Heart left ventricle (tissue), 16 donors: ENCODE data around the gene USP12. TPM values are rescaled to one million over a fixed set of nuclear protein-coding genes. Genes with fewer than 3 reads are reported as not detected.

Source experiments
- ATAC-seq, 4 donors: fragments of 200-7000 bp; cut with Tn5 transposase; one replicate each; pipeline ENCODE4 v1.9.1; 2020 to 2022; ENCODE audit warnings: moderate library complexity in 4 of 4, mild to moderate bottlenecking in 3 of 4, moderate number of reproducible peaks in 1 of 4
- DNase-seq, 5 donors: peaks; one replicate each; pipeline ENCODE4 v3.0.0-alpha.2; 2020
- H3K27ac ChIP-seq, 12 donors: fragments of 200-600 bp; sonication (generic) in 4 of 12; one replicate each; pipeline versions ENCODE4 v1.5.0 to v1.8.0; 2016 to 2022; ENCODE audit warnings: mild to moderate bottlenecking in 2 of 12
- H3K27me3 ChIP-seq, 9 donors: fragments of 200-600 bp; sonication (generic) in 2 of 9; one replicate each; pipeline versions ENCODE4 v1.5.1 to v1.8.0; 2016 to 2022; ENCODE audit warnings: mild to moderate bottlenecking in 3 of 9
- H3K36me3 ChIP-seq, 9 donors: fragments of 200-600 bp; sonication (generic) in 2 of 9; one replicate each; pipeline versions ENCODE4 v1.5.0 to v1.8.0; 2018 to 2022; ENCODE audit warnings: mild to moderate bottlenecking in 2 of 9
- H3K4me1 ChIP-seq, 12 donors: fragments of 200-600 bp; sonication (generic) in 4 of 12; one replicate each; pipeline versions ENCODE4 v1.5.0 to v1.8.0; 2016 to 2022; ENCODE audit warnings: mild to moderate bottlenecking in 3 of 12
- H3K4me3 ChIP-seq, 12 donors: fragments of 200-600 bp; sonication (generic) in 4 of 12; one replicate each; pipeline versions ENCODE4 v1.5.0 to v1.8.0; 2017 to 2022; ENCODE audit warnings: mild to moderate bottlenecking in 9 of 12, moderate library complexity in 4 of 12
- H3K9me3 ChIP-seq, 12 donors: fragments of 200-600 bp; sonication (generic) in 4 of 12; one replicate each; pipeline versions ENCODE4 v1.5.0 to v1.8.0; 2016 to 2022; ENCODE audit warnings: mild to moderate bottlenecking in 1 of 12
- CTCF ChIP-seq, 12 donors: fragments of 200-600 bp; sonication (generic) in 4 of 12; IDR thresholded peaks; one replicate each; pipeline versions ENCODE4 v1.5.0 to v1.8.0; 2018 to 2022; ENCODE audit warnings: antibody characterized with exemption in 12 of 12, mild to moderate bottlenecking in 5 of 12
- POLR2A ChIP-seq, 2 donors: fragments of 450-650 bp; IDR thresholded peaks; one replicate each; pipeline ENCODE4 v1.6.1; 2017; ENCODE audit warnings: antibody characterized with exemption in 2 of 2, mild to moderate bottlenecking in 2 of 2, moderate library complexity in 2 of 2
- WGBS, 4 donors: extraction: QIAGEN DNeasy Blood & Tissue Kit in 2 of 4; methylation state at CpG; one replicate each; pipeline versions ENCODE4 v1.1.5 to v1.1.7; 2013 to 2018; 5-methylcytosine and 5-hydroxymethylcytosine counted together
- intact Hi-C, 10 donors: fragments of 100-400 bp; cut with DNase I; formaldehyde crosslinking; loops; one replicate each; pipeline versions ENCODE4 v1.11.1 to v1.14.2; 2022
- polyA plus RNA-seq, 2 donors: library from polyadenylated mRNA; stranded (reverse); fragments of 200-250 nt; gene quantifications; one replicate each; pipeline ENCODE4 v1.2.3, GENCODE V29; 2013
- total RNA-seq, 9 donors: library from RNA; depleted of rRNA in 2 of 9; stranded (reverse); fragments of >200 nt in 2 of 9; fragmentation: NEBNext Ultra II Directional in 3 of 9; extraction: Animal tissue kit (Norgen Biotek cat#: 25700) in 3 of 9; gene quantifications; one replicate each; pipeline versions ENCODE4 v1.1.0 to v1.2.4, GENCODE V29; 2016 to 2023
- donor health status: ischemic (EF 13 %, LVEDD 7.1; RV severe dilation, severe dysfunction).
- donor health status: healthy with polysubstance abuse.
- donor health status: DM: no; HTN: yes; CAD: no.
- donor health status: DM: no; HTN: no; CAD: no.
- donor health status: ischemic (EF 25% LVEDD 6.9; RV normal size, moderate dysfunction).
- donor health status: ischemic (EF 25% LVEDD 5.7; RV mildly dilated, moderate dysfunction).
- donor health status: healthy.
- donor health status: DM: yes; HTN: yes; CAD: no.
- donor health status: ischemic (EF 35%, LVEDD 5.7; RV mildly dilated, moderate dysfunction).
- donor health status: nonischemic (EF 11% LVEDD 7.7; RV severe dilation, severe dysfunction).
- donor health status: DM: yes; HTN: yes; CAD: no.
- donor health status: PGD.
- donor health status: ischemic (EF 29% LVEDD 5.4; RV normal size, mild dysfunction).
- donor health status: nonischemic (EF 23%, LVEDD 6.1; RV moderate dilation, normal function).

The USP12 gene
- total and polyA plus RNA-seq, 11 donors: 5.1 to 35.4 (median 20.8) TPM

GRCh38 chr13:27016875-27017274 is 154.7 kb downstream of the USP12 start:
- Histone ChIP-seq H3K36me3 (no peaks in the 10 kb centered on the region), H3K9me3 (no peaks in the 10 kb centered on the region), H3K4me1 (peaks cover 0 to 5% (median 0%) of the 10 kb centered on the region in 12 donors), H3K27ac (no peak overlapping the region), H3K27me3 (no peaks in the 10 kb centered on the region), H3K4me3 (no peak overlapping the region)
- ATAC-seq: no peak
- DNase-seq: no peak
- no peak for TF ChIP-seq POLR2A (IDR thresholded peaks at IDR 0.05)
- TF ChIP-seq CTCF (IDR thresholded peaks at IDR 0.05): no peak
- WGBS, 4 donors: 71 to 84% (median 77%) methylated on average over 4 of the region's 4 CpGs
- intact Hi-C loops: no loop called here

Other genes with a start within 250 kb of the USP12 start
- gene RPL21, start 79.7 kb upstream of the USP12 start, total RNA-seq: 100 to 1,000 TPM; 292 to 825 (median 609) TPM
- 1,000 to 10,000 TPM in 1 of 2 donors, 100 to 1,000 TPM in 1; 459 to 1,593 TPM for gene RPL21, start 79.7 kb upstream of the USP12 start, polyA plus RNA-seq
- 10 to 100 TPM in 3 of 9 donors, 1 to 10 TPM in 6; 2.9 to 13.7 (median 5.4) TPM for gene RASL11A, start 99.0 kb upstream of the USP12 start, total RNA-seq
- 1 to 10 TPM; 3.5 to 7.9 TPM for gene RASL11A, start 99.0 kb upstream of the USP12 start, polyA plus RNA-seq